ENCODE results near the gene KCNQ5. TPM values are rescaled to one million over a fixed set of nuclear protein-coding genes. Genes with fewer than 3 reads are reported as not detected.
A peak's percentile ranks its signal among the peaks of the same experiment; 100 is the strongest.

KCNQ5 gene
- total RNA-seq (2021), result 0.07 and 0.15 TPM in 2 replicates
- long read RNA-seq, result 0 reads

- Mint-ChIP-seq H3K4me3 (peak within 1 kb of the TSS; percentile 71 to 90), H3K4me1 (peaks cover 15 to 27% of the 10 kb centered on the region in 2 experiments), H3K27me3 (ENCODE audit: low read depth) (peaks cover 74% of the 10 kb centered on the region), H3K36me3 (ENCODE audit: insufficient read depth in 1 of 3, low read depth in 3 of 3) (no peaks in the 10 kb centered on the region), H3K27ac (peak within 1 kb of the TSS in 1 of 3 experiments; percentile 83; a peak in 1 of 7 replicates), H3K9me3 (no peaks in the 10 kb centered on the region; a peak in 1 of 5 replicates)
- Histone ChIP-seq H3K79me1 (ENCODE audit: insufficient read depth, low read depth, low read length, poor library complexity, severe bottlenecking) (no peaks in the 10 kb centered on the region), H3K27me3 (ENCODE audit: insufficient read depth, low read length) (peaks cover 25% of the 10 kb centered on the region), H2BK15ac (ENCODE audit: low read depth, low read length) (no peak within 1 kb of the TSS; the same call in 1 of the 2 replicates), H3K14ac (ENCODE audit: insufficient read depth, low read length) (peak within 1 kb of the TSS; percentile 28; the same call in 1 of the 2 replicates), H3K9ac (ENCODE audit: extremely low read depth, insufficient read length, low read length) (no peak within 1 kb of the TSS), H3K4me2 (ENCODE audit: insufficient read depth, insufficient read length, low read length) (peak within 1 kb of the TSS; percentile 96), H3K9me3 (ENCODE audit: control insufficient read depth, low read depth, low read length) (no peaks in the 10 kb centered on the region), H3K4me1 (ENCODE audit: insufficient read depth, low read length) (no peaks in the 10 kb centered on the region), H2BK5ac (ENCODE audit: insufficient read length, low read length) (no peak within 1 kb of the TSS), H2BK12ac (ENCODE audit: insufficient read length, low read depth, low read length) (no peak within 1 kb of the TSS), H2AK5ac (ENCODE audit: insufficient read length, low read length) (no peak within 1 kb of the TSS), H3K18ac (ENCODE audit: insufficient read length, low read depth, low read length) (no peak within 1 kb of the TSS), H2BK120ac (ENCODE audit: low read depth, low read length, poor library complexity, severe bottlenecking) (no peak within 1 kb of the TSS), H4K20me1 (ENCODE audit: control insufficient read depth, insufficient read depth, insufficient read length) (no peaks in the 10 kb centered on the region), H3K23ac (ENCODE audit: insufficient read length, low read depth, low read length) (no peak within 1 kb of the TSS), H3T11ph (ENCODE audit: low read length) (no peak within 1 kb of the TSS), H4K8ac (replicated peaks; ENCODE audit: insufficient read length, low read depth, low read length) (no peak within 1 kb of the TSS), H3K79me2 (ENCODE audit: insufficient read depth, low read length) (no peaks in the 10 kb centered on the region), H3K4ac (ENCODE audit: low read depth, low read length) (no peak within 1 kb of the TSS), H2BK20ac (ENCODE audit: low read depth, low read length, poor library complexity, severe bottlenecking) (no peak within 1 kb of the TSS), H3K23me2 (ENCODE audit: insufficient read length, low read depth, low read length, poor library complexity, severe bottlenecking) (peaks cover 26% of the 10 kb centered on the region), H4K5ac (ENCODE audit: insufficient read length, low read depth, low read length) (no peak within 1 kb of the TSS), H3K27ac (ENCODE audit: insufficient read length, low read depth, low read length) (no peak within 1 kb of the TSS), H2AFZ (ENCODE audit: low read length) (no peak within 1 kb of the TSS), H4K91ac (ENCODE audit: insufficient read length, low read depth, low read length) (no peak within 1 kb of the TSS), H3K56ac (ENCODE audit: insufficient read length, low read depth, low read length) (no peak within 1 kb of the TSS)
- TF ChIP-seq, protein P1, sequence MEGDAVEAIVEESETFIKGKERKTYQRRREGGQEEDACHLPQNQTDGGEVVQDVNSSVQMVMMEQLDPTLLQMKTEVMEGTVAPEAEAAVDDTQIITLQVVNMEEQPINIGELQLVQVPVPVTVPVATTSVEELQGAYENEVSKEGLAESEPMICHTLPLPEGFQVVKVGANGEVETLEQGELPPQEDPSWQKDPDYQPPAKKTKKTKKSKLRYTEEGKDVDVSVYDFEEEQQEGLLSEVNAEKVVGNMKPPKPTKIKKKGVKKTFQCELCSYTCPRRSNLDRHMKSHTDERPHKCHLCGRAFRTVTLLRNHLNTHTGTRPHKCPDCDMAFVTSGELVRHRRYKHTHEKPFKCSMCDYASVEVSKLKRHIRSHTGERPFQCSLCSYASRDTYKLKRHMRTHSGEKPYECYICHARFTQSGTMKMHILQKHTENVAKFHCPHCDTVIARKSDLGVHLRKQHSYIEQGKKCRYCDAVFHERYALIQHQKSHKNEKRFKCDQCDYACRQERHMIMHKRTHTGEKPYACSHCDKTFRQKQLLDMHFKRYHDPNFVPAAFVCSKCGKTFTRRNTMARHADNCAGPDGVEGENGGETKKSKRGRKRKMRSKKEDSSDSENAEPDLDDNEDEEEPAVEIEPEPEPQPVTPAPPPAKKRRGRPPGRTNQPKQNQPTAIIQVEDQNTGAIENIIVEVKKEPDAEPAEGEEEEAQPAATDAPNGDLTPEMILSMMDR (conservative IDR thresholded peaks at IDR 0.05), result no peak
- no CpG with 5 or more reads among the region's 58 CpGs for WGBS (ENCODE audit: extremely low coverage, insufficient read length, low lambda C conversion rate)
- DNase-seq, result peak; percentile 71
Observed at GRCh38 chr6:72621291-72622093, at the start of gene KCNQ5. Gene KCNQ5, plus strand, starts transcription at chr6:72622064.

Data from H9 (cell line).